Vagina (tissue), 2 donors: ENCODE results near the gene MAVS.

Experiments used
- POLR2AphosphoS5 ChIP-seq, 2 donors: sonication (generic); formaldehyde crosslinking; IDR thresholded peaks; one replicate each; pipeline ENCODE4 v1.9.0; 2017; ENCODE audit warnings: antibody characterized with exemption in 2 of 2, mild to moderate bottlenecking in 2 of 2, low read depth in 1 of 2; ENCODE audit not compliant: insufficient read depth in 1 of 2
- TF ChIP-seq, protein P1 (sequence below), 3 experiments: fragments of 450-650 bp in 2 of 3; fragments of 200-600 bp in 1 of 3; sonication (generic) in 1 of 3; IDR thresholded peaks; one replicate each; pipeline ENCODE4 v1.5.1; 2017 to 2019; ENCODE audit warnings: antibody characterized with exemption in 3 of 3, mild to moderate bottlenecking in 2 of 3, moderate library complexity in 2 of 3

DNA sequence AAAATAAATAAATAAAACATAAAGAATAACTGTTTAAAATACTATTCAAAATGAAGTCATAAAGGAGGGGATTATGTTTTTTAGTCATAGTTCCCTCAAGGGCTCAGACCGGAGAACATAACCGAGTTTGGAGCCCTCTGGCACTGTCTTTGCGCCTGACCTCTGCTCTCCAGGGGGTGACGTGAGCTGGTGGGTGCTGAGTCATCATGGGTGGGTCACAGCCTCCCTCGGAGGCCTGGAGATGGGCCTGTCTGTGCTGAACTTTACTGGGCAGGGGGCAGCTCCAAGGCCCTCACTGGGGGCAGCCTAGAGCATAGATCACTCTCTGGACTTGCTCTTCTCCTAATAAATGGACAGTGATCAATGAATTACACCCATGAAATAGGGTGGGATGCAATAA lies 3.1 kb upstream of the MAVS start:
- no peak for TF ChIP-seq POLR2AphosphoS5 (IDR thresholded peaks at IDR 0.05; ENCODE audit: insufficient read depth in 1 of 2, low read depth in 1 of 2)
- TF ChIP-seq, protein P1, sequence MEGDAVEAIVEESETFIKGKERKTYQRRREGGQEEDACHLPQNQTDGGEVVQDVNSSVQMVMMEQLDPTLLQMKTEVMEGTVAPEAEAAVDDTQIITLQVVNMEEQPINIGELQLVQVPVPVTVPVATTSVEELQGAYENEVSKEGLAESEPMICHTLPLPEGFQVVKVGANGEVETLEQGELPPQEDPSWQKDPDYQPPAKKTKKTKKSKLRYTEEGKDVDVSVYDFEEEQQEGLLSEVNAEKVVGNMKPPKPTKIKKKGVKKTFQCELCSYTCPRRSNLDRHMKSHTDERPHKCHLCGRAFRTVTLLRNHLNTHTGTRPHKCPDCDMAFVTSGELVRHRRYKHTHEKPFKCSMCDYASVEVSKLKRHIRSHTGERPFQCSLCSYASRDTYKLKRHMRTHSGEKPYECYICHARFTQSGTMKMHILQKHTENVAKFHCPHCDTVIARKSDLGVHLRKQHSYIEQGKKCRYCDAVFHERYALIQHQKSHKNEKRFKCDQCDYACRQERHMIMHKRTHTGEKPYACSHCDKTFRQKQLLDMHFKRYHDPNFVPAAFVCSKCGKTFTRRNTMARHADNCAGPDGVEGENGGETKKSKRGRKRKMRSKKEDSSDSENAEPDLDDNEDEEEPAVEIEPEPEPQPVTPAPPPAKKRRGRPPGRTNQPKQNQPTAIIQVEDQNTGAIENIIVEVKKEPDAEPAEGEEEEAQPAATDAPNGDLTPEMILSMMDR (IDR thresholded peaks at IDR 0.05): no peak
